IPS-20b (cell line): ENCODE results near the gene SEC22C.

Experiments used
- H3K27ac ChIP-seq: one replicate; pipeline ENCODE4 v1.5.1; 2013; ENCODE audit warnings: low read length
- H3K27me3 ChIP-seq: 2 replicates; pipeline ENCODE4 v1.6.1; 2013; ENCODE audit warnings: mild to moderate bottlenecking, low read length, inconsistent platforms; ENCODE audit not compliant: insufficient read depth
- H3K36me3 ChIP-seq: 2 replicates; pipeline ENCODE4 v1.6.1; 2013; ENCODE audit warnings: low read depth, mild to moderate bottlenecking, inconsistent platforms, low read length, moderate library complexity; ENCODE audit not compliant: insufficient read depth
- H3K4me1 ChIP-seq: 2 replicates; pipeline ENCODE4 v1.6.1; 2013; ENCODE audit warnings: mild to moderate bottlenecking, control low read depth, inconsistent platforms, low read length, moderate library complexity; ENCODE audit not compliant: insufficient read depth
- H3K4me3 ChIP-seq: 2 replicates; pipeline ENCODE4 v1.5.1; 2013; ENCODE audit warnings: mild to moderate bottlenecking, low read length, inconsistent platforms
- H3K9ac ChIP-seq: 2 replicates; pipeline ENCODE4 v1.6.1; 2013; ENCODE audit warnings: low read depth, mild to moderate bottlenecking, inconsistent platforms, low read length, moderate library complexity
- H3K9me3 ChIP-seq: 2 replicates; pipeline ENCODE4 v1.6.1; 2013; ENCODE audit warnings: mild to moderate bottlenecking, low read depth, low read length, inconsistent platforms; ENCODE audit not compliant: insufficient read depth

The SEC22C gene

DNA sequence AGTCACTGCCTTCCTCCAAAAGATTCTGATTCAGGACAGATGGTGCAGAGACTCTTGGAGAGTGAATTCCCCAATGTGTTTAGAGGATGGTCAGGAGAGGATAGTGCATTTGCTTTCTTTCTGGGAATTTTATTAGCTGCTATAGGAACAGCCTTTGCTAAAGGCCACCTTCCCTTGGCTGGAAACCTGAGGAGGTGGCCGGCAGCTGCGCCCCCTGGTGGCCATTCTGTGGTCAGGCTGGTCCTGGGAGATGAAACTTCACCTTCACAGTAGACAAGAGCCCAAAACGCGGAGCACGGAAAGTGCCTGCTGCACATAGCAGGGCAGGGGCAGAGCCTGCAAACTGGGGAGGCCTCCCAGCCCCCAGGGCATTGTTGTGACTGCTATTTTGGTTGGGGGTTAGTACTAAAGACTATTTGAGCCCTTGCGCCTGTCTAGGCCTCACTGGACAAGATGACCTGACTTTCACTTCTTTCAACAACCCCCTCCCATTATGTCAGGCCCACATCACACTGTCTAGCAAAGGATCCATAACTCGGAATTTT lies 34.3 kb downstream of the SEC22C start:
- Histone ChIP-seq H3K9ac (no peak overlapping the region), H3K36me3 (peaks cover 34% of the 10 kb centered on the region), H3K27me3 (no peaks in the 10 kb centered on the region), H3K4me1 (no peaks in the 10 kb centered on the region), H3K27ac (no peak overlapping the region), H3K9me3 (no peaks in the 10 kb centered on the region), H3K4me3 (no peak overlapping the region)

DNA sequence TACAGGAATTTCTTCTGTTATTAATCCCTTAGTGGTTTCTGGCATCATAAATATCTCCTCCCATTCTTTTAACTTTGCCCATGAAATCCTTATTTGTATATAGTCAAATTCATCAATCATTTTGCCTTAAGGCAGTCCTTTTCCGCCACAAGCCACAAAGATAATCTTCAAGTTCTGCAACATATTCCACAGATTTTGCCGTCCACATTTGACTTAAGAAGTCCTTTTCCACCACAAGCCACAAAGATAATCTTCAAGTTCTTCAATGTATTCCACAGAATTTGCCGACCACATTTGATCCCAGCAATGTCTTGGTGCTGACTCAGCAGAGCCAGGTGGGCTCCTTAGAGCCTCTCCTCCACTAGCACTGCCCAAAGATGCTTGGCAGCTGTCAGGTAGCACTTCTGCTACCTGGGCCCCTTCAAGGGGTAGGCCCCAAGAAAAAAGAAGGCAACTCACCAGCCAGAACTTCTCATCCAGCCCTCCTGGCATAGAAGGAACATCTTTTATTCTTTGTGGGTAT lies 35.0 kb downstream of the SEC22C start:
- H3K9me3 ChIP-seq, result no peaks in the 10 kb centered on the region
- H3K4me3 ChIP-seq, result no peak overlapping the region
- H3K27me3 ChIP-seq, result no peaks in the 10 kb centered on the region
- H3K9ac ChIP-seq, result no peak overlapping the region
- no peak overlapping the region for H3K27ac ChIP-seq
- peaks cover 27% of the 10 kb centered on the region for H3K36me3 ChIP-seq
- no peaks in the 10 kb centered on the region for H3K4me1 ChIP-seq

DNA sequence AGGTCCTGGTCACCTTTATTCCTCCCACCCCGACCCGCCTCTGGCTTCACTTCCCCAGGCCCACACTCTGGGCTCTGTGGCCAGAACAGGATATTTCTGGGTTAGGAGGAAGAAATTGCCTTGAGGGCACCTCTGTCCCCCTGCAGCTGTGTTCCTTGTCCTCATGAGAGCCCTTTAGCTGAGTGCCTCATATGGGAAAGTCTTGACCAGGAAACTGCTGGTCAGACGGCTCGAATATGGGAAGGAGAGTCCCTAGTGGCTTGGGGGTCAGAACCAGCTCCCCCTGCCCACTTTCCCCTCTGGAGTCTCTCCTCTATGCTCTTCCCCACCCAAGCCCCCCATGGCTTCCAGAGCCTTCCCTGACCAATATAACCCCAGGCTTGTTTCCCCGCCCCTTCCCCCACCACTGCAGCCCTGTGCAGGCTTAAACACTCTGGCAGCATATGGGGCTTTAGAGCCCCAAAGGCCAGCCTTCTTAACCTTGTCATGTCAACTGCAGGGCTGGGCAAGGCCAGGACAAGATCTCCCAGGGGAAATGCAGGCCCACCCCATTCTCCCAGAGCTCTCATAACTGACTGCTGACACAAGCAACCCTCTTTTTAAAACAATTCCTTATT lies 36.4 kb downstream of the SEC22C start:
- H3K27ac ChIP-seq, result no peak overlapping the region
- H3K36me3 ChIP-seq, result peaks cover 15% of the 10 kb centered on the region; the same call in 1 of the 2 replicates
- no peaks in the 10 kb centered on the region for H3K9me3 ChIP-seq
- no peaks in the 10 kb centered on the region for H3K4me1 ChIP-seq
- H3K9ac ChIP-seq, result no peak overlapping the region
- no peak overlapping the region for H3K4me3 ChIP-seq
- no peaks in the 10 kb centered on the region for H3K27me3 ChIP-seq

DNA sequence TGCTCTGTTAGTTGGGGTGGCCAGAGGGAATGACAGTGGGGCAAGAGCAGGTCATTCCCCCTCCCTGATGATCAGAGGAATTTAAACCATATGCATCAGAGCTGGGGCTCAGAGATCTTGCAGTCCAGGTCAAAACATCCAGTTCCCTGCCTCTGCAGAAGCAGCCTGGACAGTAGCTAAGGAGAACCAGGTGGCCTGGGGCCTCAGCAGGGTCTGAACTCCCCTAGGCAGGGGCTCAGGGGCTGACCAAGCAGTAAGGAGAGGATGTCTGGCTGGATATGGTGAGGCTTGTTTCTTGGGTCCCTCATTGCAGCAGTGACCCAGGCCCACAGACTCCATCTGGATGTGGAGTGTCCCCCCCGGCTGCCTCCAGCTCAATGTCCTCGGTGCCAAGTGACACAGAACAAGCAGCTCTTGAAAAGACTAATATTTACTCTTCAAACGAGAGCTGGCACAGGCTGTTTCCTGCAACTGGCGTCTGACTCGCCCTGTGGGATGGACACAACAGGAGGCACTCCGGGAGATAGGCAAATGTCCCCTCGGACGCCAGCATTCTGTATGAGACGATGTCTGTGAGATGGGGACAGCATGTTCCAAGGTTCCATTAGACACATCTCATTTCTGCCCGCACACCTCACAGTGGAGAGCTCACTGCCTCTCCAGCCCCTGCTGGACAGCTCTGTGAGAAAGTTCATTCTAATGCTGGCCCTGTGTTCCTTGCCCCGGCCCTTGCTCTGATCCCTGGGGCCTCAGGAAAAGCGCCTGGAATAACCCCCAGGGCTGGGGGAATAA lies 37.1 kb downstream of the SEC22C start:
- no peak overlapping the region for H3K4me3 ChIP-seq
- H3K9ac ChIP-seq, result no peak overlapping the region
- no peaks in the 10 kb centered on the region for H3K9me3 ChIP-seq
- H3K4me1 ChIP-seq, result no peaks in the 10 kb centered on the region
- no peaks in the 10 kb centered on the region for H3K27me3 ChIP-seq
- H3K36me3 ChIP-seq, result 0 out of 2 replicates have a peak, but pooled peaks cover 9% of the 10 kb centered on the region
- no peak overlapping the region for H3K27ac ChIP-seq

DNA sequence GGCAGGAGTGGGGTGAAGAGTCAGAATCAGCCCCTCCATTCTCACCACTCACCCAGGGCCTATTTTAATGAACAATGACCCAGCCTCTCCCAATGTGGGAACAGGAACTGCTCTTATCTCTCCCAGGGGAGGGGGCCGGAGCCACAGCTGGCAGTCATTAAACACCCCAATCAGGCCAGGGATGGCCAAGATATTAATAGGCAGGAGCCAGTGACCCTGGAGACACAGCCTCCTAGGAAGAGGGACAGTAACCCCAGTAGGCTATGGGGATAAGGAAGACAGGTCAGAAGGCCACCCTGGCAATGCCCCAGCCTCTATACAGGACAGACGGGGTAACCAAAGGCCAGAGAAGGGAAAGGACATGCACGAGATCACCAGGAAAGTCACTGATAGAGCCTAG lies 40.7 kb downstream of the SEC22C start:
- H3K27ac ChIP-seq, result no peak overlapping the region
- H3K27me3 ChIP-seq, result no peaks in the 10 kb centered on the region
- no peak overlapping the region for H3K9ac ChIP-seq
- H3K4me1 ChIP-seq, result no peaks in the 10 kb centered on the region
- H3K9me3 ChIP-seq, result no peaks in the 10 kb centered on the region
- no peak overlapping the region for H3K4me3 ChIP-seq
- H3K36me3 ChIP-seq, result no peaks in the 10 kb centered on the region

DNA sequence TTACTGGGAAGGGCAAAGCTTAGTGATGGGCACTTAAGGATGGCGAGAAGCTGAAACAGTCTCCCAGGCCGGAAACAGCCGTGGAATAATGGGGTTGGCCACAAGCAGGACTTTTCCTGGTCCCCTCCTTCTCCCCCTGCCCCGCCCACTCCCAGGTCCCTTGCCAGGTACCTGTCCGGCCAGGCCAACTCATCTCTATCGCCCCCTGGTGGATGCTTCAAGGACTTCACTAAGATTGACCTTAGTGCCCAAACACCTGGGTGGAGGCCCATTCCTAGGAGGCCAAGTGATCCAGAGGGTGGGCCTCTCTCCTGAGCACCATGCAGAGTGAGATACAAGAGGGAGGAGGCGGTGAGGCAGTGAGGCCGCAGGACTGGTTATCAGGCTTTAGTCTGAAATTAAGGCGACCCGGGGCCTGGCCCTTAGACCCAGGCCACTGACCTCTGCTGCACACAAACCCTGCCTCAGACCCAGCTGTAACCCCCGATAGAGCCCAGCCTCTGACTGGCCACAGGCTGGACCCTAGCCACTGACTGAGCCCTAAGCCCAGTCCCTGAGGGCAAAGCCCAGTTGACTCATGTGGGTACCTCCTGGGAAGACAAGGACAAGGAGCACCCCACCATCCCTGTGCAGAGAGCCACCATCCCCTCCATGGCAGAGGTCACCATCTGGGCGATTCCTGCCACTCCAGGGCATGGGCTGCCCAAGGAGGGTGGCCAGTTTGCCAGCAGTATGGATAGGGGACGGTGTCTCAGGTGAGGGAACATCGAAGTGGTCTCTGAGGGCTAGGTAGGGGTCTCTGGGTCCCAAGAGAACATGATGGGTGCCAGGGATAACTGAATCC lies 41.7 kb downstream of the SEC22C start:
- no peak overlapping the region for H3K27ac ChIP-seq
- no peak overlapping the region for H3K9ac ChIP-seq
- H3K36me3 ChIP-seq, result no peaks in the 10 kb centered on the region
- H3K4me1 ChIP-seq, result peaks cover 7% of the 10 kb centered on the region; the same call in 1 of the 2 replicates
- H3K9me3 ChIP-seq, result no peaks in the 10 kb centered on the region
- no peaks in the 10 kb centered on the region for H3K27me3 ChIP-seq
- H3K4me3 ChIP-seq, result no peak overlapping the region

DNA sequence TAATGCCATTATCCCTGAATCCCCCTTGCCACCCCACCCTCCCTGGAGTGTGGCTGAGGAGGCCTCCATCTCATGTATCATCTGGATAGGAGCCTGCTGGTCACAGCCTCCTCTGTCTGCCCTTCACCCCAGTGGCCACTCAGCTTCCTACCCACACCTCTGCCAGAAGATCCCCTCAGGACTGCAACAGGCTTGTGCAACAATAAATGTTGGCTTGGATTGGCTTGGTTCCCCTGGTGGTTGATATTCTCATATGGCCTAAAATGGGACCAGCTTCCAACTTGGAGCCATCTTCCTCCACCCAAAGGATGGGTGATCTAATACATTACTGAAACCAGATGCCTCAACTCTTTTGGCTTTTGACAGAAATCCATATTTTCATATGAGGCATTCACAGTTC lies 44.4 kb downstream of the SEC22C start:
- no peaks in the 10 kb centered on the region for H3K9me3 ChIP-seq

DNA sequence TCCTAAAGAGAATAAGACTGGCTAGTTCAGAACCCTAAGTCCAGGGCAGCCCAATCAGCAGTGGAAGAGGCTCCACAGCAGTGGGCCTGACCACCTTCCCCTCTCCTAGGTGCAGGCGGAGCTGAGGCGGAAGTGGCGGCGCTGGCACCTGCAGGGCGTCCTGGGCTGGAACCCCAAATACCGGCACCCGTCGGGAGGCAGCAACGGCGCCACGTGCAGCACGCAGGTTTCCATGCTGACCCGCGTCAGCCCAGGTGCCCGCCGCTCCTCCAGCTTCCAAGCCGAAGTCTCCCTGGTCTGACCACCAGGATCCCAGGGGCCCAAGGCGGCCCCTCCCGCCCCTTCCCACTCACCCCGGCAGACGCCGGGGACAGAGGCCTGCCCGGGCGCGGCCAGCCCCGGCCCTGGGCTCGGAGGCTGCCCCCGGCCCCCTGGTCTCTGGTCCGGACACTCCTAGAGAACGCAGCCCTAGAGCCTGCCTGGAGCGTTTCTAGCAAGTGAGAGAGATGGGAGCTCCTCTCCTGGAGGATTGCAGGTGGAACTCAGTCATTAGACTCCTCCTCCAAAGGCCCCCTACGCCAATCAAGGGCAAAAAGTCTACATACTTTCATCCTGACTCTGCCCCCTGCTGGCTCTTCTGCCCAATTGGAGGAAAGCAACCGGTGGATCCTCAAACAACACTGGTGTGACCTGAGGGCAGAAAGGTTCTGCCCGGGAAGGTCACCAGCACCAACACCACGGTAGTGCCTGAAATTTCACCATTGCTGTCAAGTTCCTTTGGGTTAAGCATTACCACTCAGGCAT lies 45.6 kb downstream of the SEC22C start:
- Histone ChIP-seq H3K36me3 (no peaks in the 10 kb centered on the region), H3K4me1 (peaks cover 11% of the 10 kb centered on the region), H3K9ac (no peak overlapping the region), H3K4me3 (no peak overlapping the region; the same call in 1 of the 2 replicates), H3K27me3 (no peaks in the 10 kb centered on the region), H3K9me3 (no peaks in the 10 kb centered on the region), H3K27ac (no peak overlapping the region)

More for the DNA sequence above, 44.4 kb downstream of the SEC22C start:
- Histone ChIP-seq H3K36me3 (no peaks in the 10 kb centered on the region), H3K4me1 (peaks cover 11% of the 10 kb centered on the region), H3K4me3 (no peak overlapping the region), H3K27ac (no peak overlapping the region), H3K9ac (no peak overlapping the region), H3K27me3 (no peaks in the 10 kb centered on the region)

DNA sequence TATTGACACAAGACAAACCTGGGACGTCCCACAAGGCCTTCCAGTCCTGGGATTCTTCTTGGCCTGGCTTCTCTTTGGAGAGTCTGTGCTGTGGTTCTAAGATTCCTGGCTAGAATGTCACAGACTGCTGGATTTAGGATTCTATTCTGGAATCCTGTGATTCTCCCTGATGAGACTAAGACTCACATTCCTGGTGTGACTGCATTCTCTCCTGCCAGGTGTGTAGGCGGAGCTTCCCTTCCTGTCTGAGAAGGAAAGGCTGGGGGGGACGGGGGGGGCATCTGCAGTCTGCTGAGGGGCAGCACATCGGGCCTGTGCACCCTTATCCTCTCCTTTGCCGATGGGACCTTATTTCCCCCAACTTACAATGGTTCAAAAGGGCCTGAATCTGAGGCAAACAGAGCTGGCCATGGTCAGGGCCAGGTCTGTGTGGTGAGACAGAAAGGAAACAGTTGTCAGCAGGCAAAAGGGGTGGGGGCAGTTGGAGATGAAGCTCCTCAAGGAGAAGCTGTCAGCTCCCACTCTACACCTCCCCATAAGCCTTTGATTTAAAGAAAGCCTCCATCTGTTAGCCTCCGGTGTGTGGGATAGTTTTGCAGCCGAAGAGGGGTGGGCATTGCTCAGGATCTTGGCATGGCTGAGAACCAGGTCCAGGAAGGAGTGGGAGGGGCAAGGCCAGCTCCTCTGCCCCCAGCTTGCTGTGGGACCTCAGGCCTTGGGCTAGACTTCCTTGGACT lies 48.4 kb downstream of the SEC22C start:
- Histone ChIP-seq H3K4me1 (peaks cover 11% of the 10 kb centered on the region), H3K9ac (no peak overlapping the region), H3K27me3 (no peaks in the 10 kb centered on the region), H3K9me3 (no peaks in the 10 kb centered on the region), H3K4me3 (no peak overlapping the region), H3K36me3 (no peaks in the 10 kb centered on the region), H3K27ac (no peak overlapping the region)

DNA sequence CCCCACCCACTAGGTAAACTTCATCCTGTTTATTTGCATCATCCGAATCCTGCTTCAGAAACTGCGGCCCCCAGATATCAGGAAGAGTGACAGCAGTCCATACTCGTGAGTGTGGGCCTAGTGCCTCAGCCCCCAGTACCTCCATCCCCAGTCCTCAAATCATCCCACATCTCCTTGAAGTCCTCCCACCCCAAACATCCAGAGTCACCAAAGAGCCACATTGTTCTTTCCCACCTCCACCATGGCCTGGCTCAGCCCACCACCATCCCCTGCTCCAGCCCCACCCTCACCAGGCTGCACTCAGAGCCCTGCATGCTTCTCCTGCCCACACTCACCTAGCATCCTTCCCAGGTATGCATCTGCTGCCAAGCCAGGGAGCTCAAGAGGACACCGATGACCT lies 49.5 kb downstream of the SEC22C start:
- no peaks in the 10 kb centered on the region for H3K36me3 ChIP-seq
- no peaks in the 10 kb centered on the region for H3K9me3 ChIP-seq
- no peak overlapping the region for H3K27ac ChIP-seq
- peaks cover 11% of the 10 kb centered on the region for H3K4me1 ChIP-seq
- no peak overlapping the region for H3K4me3 ChIP-seq
- H3K9ac ChIP-seq, result no peak overlapping the region
- no peaks in the 10 kb centered on the region for H3K27me3 ChIP-seq
